ENCODE measurements around the gene FOXN3.
"Not testable (repeated sequence)": the region's sequence is repeated elsewhere in the genome, so short reads cannot be mapped to it uniquely, and the experiment has no call there.

Gene FOXN3

DNA sequence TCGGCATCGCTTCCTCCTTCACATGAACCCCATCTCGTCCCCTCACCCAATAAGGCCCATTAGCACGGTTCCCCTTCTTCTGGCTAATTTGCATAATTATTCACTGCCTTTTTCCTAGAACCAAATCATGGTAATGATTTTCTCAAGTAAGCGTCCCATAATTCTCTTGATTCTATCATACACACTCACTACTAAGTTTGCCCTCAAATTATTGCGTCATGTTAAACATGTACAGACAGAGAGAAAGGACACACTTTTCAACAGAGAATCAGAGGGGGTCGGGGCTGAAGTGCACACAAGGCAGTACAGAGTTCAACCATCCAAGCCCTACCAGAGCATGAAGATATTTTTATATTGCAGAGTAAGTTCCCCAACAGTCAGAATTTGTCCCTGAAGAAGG, 256.6 kb downstream of the FOXN3 start:
- H3K27ac ChIP-seq = no peak overlapping the region
- TF ChIP-seq, protein P1, sequence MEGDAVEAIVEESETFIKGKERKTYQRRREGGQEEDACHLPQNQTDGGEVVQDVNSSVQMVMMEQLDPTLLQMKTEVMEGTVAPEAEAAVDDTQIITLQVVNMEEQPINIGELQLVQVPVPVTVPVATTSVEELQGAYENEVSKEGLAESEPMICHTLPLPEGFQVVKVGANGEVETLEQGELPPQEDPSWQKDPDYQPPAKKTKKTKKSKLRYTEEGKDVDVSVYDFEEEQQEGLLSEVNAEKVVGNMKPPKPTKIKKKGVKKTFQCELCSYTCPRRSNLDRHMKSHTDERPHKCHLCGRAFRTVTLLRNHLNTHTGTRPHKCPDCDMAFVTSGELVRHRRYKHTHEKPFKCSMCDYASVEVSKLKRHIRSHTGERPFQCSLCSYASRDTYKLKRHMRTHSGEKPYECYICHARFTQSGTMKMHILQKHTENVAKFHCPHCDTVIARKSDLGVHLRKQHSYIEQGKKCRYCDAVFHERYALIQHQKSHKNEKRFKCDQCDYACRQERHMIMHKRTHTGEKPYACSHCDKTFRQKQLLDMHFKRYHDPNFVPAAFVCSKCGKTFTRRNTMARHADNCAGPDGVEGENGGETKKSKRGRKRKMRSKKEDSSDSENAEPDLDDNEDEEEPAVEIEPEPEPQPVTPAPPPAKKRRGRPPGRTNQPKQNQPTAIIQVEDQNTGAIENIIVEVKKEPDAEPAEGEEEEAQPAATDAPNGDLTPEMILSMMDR (conservative IDR thresholded peaks at IDR 0.05; ENCODE audit: low read depth) = no peak
- POLR2A ChIA-PET (ENCODE audit: low non-redundant PET) = no interaction called here
- CTCF ChIA-PET = interaction anchor here (0.6 kb wide), 1 partner anchor 1686 kb away, joined by 3 read pairs; no protein-coding TSS in a partner anchor
- DNase-seq (ENCODE audit: low spot score) = no peak

DNA sequence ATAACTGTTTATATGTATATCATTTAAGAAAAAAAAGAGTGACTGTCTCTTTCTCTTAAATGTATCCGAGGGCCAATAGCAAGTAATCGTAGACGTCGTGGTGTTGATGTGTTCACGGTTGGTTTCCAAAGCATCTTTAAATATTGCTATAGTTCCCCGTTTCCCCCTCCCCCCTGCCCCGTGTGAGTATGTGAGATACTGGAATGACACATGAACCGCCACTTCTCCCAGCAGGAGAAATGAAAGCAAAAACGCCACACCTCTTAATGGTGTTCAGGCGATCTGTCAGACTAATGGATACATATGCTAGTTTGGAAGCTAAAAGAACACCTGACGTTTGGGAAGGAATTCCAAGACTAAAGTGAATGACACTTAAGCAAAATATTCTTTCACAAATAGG, 258.3 kb downstream of the FOXN3 start:
- TF ChIP-seq, protein P1 (conservative IDR thresholded peaks at IDR 0.05; ENCODE audit: low read depth) = no peak
- no peak overlapping the region for H3K27ac ChIP-seq
- ChIA-PET POLR2A (ENCODE audit: low non-redundant PET) (no interaction called here), CTCF (interaction anchor here (0.7 kb wide), 1 partner anchor 102 kb away, joined by 3 read pairs; no protein-coding TSS in a partner anchor)
- DNase-seq (ENCODE audit: low spot score) = no peak

DNA sequence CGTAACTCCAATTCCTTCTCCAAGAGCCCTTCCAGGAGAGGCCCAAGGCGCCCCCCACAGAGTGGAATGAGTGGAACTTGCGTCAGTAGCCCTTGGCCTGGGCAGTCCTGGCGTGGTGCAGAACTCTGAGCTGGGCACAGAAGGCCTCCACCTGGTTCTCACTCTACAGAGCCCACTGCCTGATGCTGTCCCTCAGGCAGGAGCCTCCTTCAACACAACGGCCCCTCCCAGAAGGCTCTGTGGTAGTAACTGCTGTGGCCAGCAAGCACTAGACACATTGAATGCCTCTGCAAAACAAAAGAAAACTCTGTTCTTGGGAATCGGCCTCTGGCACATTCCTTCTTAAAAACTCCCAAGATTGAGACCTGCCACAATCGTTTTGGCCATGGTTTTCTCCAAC, 258.9 kb downstream of the FOXN3 start:
- POLR2A ChIA-PET (ENCODE audit: low non-redundant PET); H3K27ac ChIP-seq: not testable (repeated sequence)

DNA sequence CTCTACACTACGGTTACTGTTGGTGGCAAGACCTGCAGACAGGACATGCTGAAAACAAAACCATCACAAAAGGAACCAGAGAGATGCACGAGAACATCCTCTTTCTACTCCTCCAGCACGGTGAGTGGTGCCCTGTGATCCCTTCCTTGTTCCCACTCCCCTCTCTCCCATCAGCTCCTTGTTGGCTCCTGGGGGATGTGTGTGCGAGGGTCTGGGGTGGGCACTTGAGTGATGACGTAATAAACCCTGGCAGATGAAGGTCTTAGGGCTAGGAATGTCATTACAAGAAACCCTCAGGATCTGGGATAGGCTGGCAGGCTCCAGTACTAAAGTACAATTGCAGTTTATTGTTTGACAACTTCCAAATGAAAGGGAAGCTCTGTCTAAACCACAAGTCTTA, 261.5 kb downstream of the FOXN3 start:
- no peak for DNase-seq (ENCODE audit: low spot score)
- CTCF ChIA-PET = interaction anchor here (1.0 kb wide), 1 partner anchor 115 kb away, joined by 3 read pairs; no protein-coding TSS in a partner anchor
- no peak overlapping the region for H3K27ac ChIP-seq
- TF ChIP-seq, protein P1 (conservative IDR thresholded peaks at IDR 0.05; ENCODE audit: low read depth) = no peak
- POLR2A ChIA-PET (ENCODE audit: low non-redundant PET) = no interaction called here

More for the DNA sequence above, 258.9 kb downstream of the FOXN3 start:
- DNase-seq (ENCODE audit: low spot score) = not testable (repeated sequence)
- CTCF ChIA-PET = interaction anchor here (0.7 kb wide), 1 partner anchor 102 kb away, joined by 3 read pairs; no protein-coding TSS in a partner anchor

DNA sequence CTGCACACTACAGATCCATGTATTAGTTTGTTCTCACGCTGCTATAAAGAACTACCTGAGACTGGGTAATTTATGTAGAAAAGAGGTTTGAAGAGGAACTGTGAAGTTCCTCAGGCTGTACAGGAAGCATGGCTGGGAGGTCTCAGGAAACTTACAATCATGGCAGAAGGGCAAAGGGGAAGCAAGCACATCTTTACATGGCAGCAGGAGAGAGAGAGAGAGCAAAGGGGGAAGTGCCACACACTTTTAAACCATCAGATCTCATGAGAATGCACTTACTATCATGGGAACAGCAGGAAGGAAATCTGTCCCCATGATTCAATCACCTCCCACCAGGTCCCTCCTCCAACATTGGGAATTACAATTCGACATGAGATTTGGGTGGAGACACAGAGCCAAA, 265.3 kb downstream of the FOXN3 start:
- POLR2A ChIA-PET (ENCODE audit: low non-redundant PET); CTCF ChIA-PET; DNase-seq (ENCODE audit: low spot score); H3K27ac ChIP-seq: not testable (repeated sequence)

DNA sequence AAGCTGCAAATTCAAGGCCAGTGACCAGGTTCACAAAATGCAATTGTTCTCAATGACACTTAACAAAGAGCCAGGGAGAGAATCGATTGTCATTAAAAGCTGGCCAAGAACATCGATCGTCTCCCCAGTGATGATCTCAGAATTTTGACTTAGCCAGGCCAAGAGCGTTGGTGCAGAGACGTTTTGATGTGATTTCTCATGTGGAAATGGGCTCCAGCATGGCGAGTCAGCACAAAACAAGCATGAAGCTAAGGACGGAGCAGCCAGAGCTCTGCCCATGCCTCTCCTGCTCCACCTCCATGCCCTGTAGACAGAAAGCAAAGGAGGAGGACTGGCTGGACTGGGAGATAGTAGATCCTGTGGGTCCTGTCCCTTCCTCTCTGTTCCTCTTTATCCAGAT, 270.8 kb downstream of the FOXN3 start:
- CTCF ChIA-PET = interaction anchor here (0.5 kb wide), 1 partner anchor 336 kb away, joined by 3 read pairs; no protein-coding TSS in a partner anchor
- DNase-seq (ENCODE audit: low spot score) = no peak
- POLR2A ChIA-PET (ENCODE audit: low non-redundant PET) = no interaction called here
- TF ChIP-seq, protein P1 (conservative IDR thresholded peaks at IDR 0.05; ENCODE audit: low read depth) = no peak
- no peak overlapping the region for H3K27ac ChIP-seq

DNA sequence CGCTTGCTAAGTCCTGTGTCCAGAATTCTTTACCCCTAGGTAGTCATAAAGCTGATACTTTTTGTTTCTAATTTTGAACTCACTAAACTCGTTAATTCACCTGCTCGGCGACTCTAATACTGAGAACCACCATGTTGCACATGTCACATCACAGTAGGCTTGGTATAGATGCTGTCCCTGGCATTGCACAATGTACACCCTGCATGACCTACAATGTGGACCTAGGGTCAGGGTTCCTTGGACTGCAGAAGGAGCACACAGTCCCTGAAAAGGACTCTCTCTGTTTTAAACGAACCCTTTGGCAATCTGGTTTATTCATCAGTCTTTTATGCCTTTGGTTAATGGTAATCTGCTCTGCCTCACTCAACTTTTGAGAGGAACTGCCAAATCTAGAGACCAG, 272.4 kb downstream of the FOXN3 start:
- TF ChIP-seq, protein P1 (conservative IDR thresholded peaks at IDR 0.05; ENCODE audit: low read depth) = no peak
- POLR2A ChIA-PET (ENCODE audit: low non-redundant PET) = no interaction called here
- CTCF ChIA-PET = interaction anchor here (0.6 kb wide), 1 partner anchor 17 kb away, joined by 6 read pairs; no protein-coding TSS in a partner anchor

DNA sequence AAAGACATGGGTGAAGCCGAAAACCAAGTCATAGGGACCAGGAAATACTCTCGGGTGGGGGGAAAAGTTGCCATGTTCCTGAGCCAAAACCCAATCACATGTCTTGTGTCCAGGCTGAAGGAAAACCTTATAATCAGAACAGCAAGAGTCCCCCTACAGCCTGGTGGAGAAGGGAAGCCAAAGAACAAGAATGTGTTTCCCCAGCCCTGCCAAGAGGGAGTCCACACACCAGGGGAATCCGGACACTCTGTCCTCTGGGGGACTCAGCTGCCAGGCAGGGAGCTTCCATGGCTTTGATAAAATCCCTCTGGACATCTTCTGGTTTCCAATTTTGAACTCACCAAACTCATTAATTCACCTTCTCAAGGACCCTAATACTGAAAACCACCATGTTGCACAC, 273.0 kb downstream of the FOXN3 start:
- no peak overlapping the region for H3K27ac ChIP-seq
- CTCF ChIA-PET = no interaction called here
- no peak for DNase-seq (ENCODE audit: low spot score)
- TF ChIP-seq, protein P1 (conservative IDR thresholded peaks at IDR 0.05; ENCODE audit: low read depth) = no peak
- POLR2A ChIA-PET (ENCODE audit: low non-redundant PET) = no interaction called here

More for the DNA sequence above, 272.4 kb downstream of the FOXN3 start:
- no peak overlapping the region for H3K27ac ChIP-seq
- DNase-seq (ENCODE audit: low spot score) = no peak
